HEK293 (cell line): ENCODE results near the gene KIF26B.

Source experiments
- CTCF ChIA-PET: fragments of 350-600 bp; formaldehyde crosslinking; extraction: SDS; loops from one replicate; lab custom pipeline; 2021; ENCODE audit warnings: antibody characterized with exemption; lab: Yijun Ruan, JAX
- POLR2A ChIA-PET: fragments of 300-600 bp; formaldehyde crosslinking; extraction: SDS; loops from one replicate; lab custom pipeline; 2020; ENCODE audit warnings: antibody characterized with exemption, inconsistent platforms; lab: Yijun Ruan, JAX
- H3K27ac ChIP-seq: fragments of 200-500 bp; sonication (Bioruptor generic); 2 replicates; pipeline ENCODE4 v1.5.1; 2014; ENCODE audit warnings: low read depth, low read length, control low read depth, inconsistent platforms; ENCODE audit errors: extremely low read depth
- H3K36me3 ChIP-seq, 2 experiments: fragments of 200-500 bp in 1 of 2; sonication (Bioruptor generic) in 1 of 2; 1 replicate in 1 of 2; 2 replicates in 1 of 2; pipeline ENCODE4 v1.5.1; 2014 to 2017; ENCODE audit warnings: inconsistent platforms in 2 of 2, low read length in 2 of 2; ENCODE audit not compliant: control insufficient read depth in 2 of 2, insufficient read depth in 1 of 2
- H3K4me1 ChIP-seq: fragments of 200-500 bp; sonication (Bioruptor generic); 2 replicates; pipeline ENCODE4 v1.5.1; 2014; ENCODE audit warnings: mild to moderate bottlenecking, low read length, inconsistent platforms; ENCODE audit not compliant: control insufficient read depth, insufficient read depth
- H3K4me3 ChIP-seq: 2 replicates; pipeline ENCODE4 v1.5.1; 2011; ENCODE audit warnings: low read depth, mild to moderate bottlenecking, control low read depth, low read length, moderate library complexity
- H3K9me3 ChIP-seq: fragments of 200-500 bp; sonication (Bioruptor generic); 2 replicates; pipeline ENCODE4 v1.5.1; 2014; ENCODE audit warnings: low read depth, low read length, inconsistent platforms; ENCODE audit not compliant: control insufficient read depth, insufficient read depth
- GFI1B ChIP-seq: fragments of 450-650 bp; formaldehyde crosslinking; IDR thresholded peaks from 2 replicates; pipeline ENCODE4 v1.5.1; 2016; ENCODE audit warnings: missing biosample characterization, missing genetic modification characterization
- ZBTB21 ChIP-seq: fragments of 450-650 bp; formaldehyde crosslinking; IDR thresholded peaks from 2 replicates; pipeline ENCODE4 v1.5.1; 2017; ENCODE audit warnings: missing biosample characterization, missing genetic modification characterization
- ZFP37 ChIP-seq: fragments of 450-650 bp; formaldehyde crosslinking; IDR thresholded peaks from 2 replicates; pipeline ENCODE4 v1.5.1; 2016; ENCODE audit warnings: missing biosample characterization, missing genetic modification characterization
- ZIC2 ChIP-seq: fragments of 450-650 bp; formaldehyde crosslinking; IDR thresholded peaks from 2 replicates; pipeline ENCODE4 v1.5.1; 2016; ENCODE audit warnings: missing biosample characterization, missing genetic modification characterization
- ZNF16 ChIP-seq: fragments of 450-650 bp; formaldehyde crosslinking; IDR thresholded peaks from 2 replicates; pipeline ENCODE4 v1.5.1; 2016; ENCODE audit warnings: low read depth, missing biosample characterization, missing genetic modification characterization
- ZNF214 ChIP-seq: fragments of 450-650 bp; formaldehyde crosslinking; IDR thresholded peaks from 2 replicates; pipeline ENCODE4 v1.5.1; 2017; ENCODE audit warnings: missing biosample characterization, mild to moderate bottlenecking, missing genetic modification characterization, borderline replicate concordance
- ZNF24 ChIP-seq: fragments of 450-650 bp; formaldehyde crosslinking; IDR thresholded peaks from 2 replicates; pipeline ENCODE4 v1.5.1; 2016; ENCODE audit warnings: missing biosample characterization, missing genetic modification characterization
- ZNF394 ChIP-seq: fragments of 450-650 bp; formaldehyde crosslinking; IDR thresholded peaks from 2 replicates; pipeline ENCODE4 v1.5.1; 2016; ENCODE audit warnings: missing biosample characterization, missing genetic modification characterization, mild to moderate bottlenecking, moderate library complexity, borderline replicate concordance
- ZNF510 ChIP-seq: fragments of 450-650 bp; formaldehyde crosslinking; IDR thresholded peaks from 2 replicates; pipeline ENCODE4 v1.5.1; 2018; ENCODE audit warnings: mild to moderate bottlenecking, missing genetic modification characterization, missing biosample characterization; ENCODE audit not compliant: insufficient replicate concordance
- ZNF530 ChIP-seq: fragments of 450-650 bp; formaldehyde crosslinking; IDR thresholded peaks from 2 replicates; pipeline ENCODE4 v1.5.1; 2016; ENCODE audit warnings: low read depth, missing biosample characterization, missing genetic modification characterization
- ZNF549 ChIP-seq: fragments of 450-650 bp; IDR thresholded peaks from 2 replicates; pipeline ENCODE4 v1.5.1; 2018; ENCODE audit warnings: missing biosample characterization, missing genetic modification characterization, mild to moderate bottlenecking, inconsistent platforms, moderate library complexity
- ZNF660 ChIP-seq: fragments of 450-650 bp; IDR thresholded peaks from 2 replicates; pipeline ENCODE4 v1.5.1; 2018; ENCODE audit warnings: missing biosample characterization, mild to moderate bottlenecking, missing genetic modification characterization
- ZNF768 ChIP-seq: fragments of 450-650 bp; formaldehyde crosslinking; IDR thresholded peaks from 2 replicates; pipeline ENCODE4 v1.5.1; 2018; ENCODE audit warnings: missing biosample characterization, mild to moderate bottlenecking, missing genetic modification characterization
- ZSCAN16 ChIP-seq: fragments of 450-650 bp; formaldehyde crosslinking; IDR thresholded peaks from 2 replicates; pipeline ENCODE4 v1.5.1; 2016; ENCODE audit warnings: missing biosample characterization, missing genetic modification characterization
- TF ChIP-seq, protein P1 (sequence below): fragments of 450-650 bp; formaldehyde crosslinking; IDR thresholded peaks from 2 replicates; pipeline ENCODE4 v1.5.1; 2016; ENCODE audit warnings: missing biosample characterization, missing genetic modification characterization, borderline replicate concordance
- TF ChIP-seq, protein P2 (sequence below): fragments of 450-650 bp; formaldehyde crosslinking; IDR thresholded peaks from 2 replicates; pipeline ENCODE4 v1.5.1; 2016; ENCODE audit warnings: missing biosample characterization, missing genetic modification characterization
- TF ChIP-seq, protein P3 (sequence below): fragments of 450-650 bp; formaldehyde crosslinking; IDR thresholded peaks from 2 replicates; pipeline ENCODE4 v1.5.1; 2016; ENCODE audit warnings: missing biosample characterization, missing genetic modification characterization
- TF ChIP-seq, protein P4 (sequence below): fragments of 450-650 bp; IDR thresholded peaks from 2 replicates; pipeline ENCODE4 v1.5.1; 2018; ENCODE audit warnings: missing biosample characterization, missing genetic modification characterization

The KIF26B gene

DNA sequence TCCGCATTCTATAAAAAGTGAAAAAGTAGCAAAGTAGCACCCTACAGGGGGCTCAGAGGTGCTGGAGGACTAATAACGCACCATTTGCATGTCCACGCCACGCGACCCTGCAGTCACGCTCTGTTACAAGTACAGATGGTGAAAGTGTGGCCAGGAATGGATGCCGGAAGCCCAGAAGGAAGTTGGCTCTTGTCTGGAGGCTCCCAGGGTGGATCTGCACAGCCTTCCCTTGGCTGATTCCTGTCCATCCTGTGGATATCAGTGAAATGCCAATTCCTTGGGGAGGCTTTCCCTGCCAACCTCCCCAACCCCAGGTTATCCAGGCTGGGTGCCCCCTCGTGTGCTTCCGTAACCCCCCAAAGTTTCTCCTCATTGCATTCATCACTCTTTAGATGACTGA, 396.8 kb downstream of the KIF26B start:
- CTCF ChIA-PET: interaction anchor here (0.7 kb wide), 1 partner anchor 83 kb away, joined by 3 read pairs; no protein-coding TSS in a partner anchor
- Histone ChIP-seq H3K9me3 (no peaks in the 10 kb centered on the region), H3K27ac (no peak overlapping the region), H3K4me1 (no peaks in the 10 kb centered on the region), H3K36me3 (no peaks in the 10 kb centered on the region), H3K4me3 (no peak overlapping the region)
- TF ChIP-seq ZFP37: no peak
- TF ChIP-seq, protein P1, sequence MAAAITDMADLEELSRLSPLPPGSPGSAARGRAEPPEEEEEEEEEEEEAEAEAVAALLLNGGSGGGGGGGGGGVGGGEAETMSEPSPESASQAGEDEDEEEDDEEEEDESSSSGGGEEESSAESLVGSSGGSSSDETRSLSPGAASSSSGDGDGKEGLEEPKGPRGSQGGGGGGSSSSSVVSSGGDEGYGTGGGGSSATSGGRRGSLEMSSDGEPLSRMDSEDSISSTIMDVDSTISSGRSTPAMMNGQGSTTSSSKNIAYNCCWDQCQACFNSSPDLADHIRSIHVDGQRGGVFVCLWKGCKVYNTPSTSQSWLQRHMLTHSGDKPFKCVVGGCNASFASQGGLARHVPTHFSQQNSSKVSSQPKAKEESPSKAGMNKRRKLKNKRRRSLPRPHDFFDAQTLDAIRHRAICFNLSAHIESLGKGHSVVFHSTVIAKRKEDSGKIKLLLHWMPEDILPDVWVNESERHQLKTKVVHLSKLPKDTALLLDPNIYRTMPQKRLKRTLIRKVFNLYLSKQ (tag by site-specific recombination): no peak
- TF ChIP-seq ZSCAN16 (tag by site-specific recombination): no peak
- no peak for TF ChIP-seq ZNF768 (tag by site-specific recombination)
- TF ChIP-seq ZNF394 (tag by site-specific recombination): no peak
- TF ChIP-seq ZNF24 (tag by site-specific recombination): no peak
- TF ChIP-seq ZNF530 (tag by site-specific recombination): no peak
- TF ChIP-seq ZNF549: no peak
- TF ChIP-seq, protein P2, sequence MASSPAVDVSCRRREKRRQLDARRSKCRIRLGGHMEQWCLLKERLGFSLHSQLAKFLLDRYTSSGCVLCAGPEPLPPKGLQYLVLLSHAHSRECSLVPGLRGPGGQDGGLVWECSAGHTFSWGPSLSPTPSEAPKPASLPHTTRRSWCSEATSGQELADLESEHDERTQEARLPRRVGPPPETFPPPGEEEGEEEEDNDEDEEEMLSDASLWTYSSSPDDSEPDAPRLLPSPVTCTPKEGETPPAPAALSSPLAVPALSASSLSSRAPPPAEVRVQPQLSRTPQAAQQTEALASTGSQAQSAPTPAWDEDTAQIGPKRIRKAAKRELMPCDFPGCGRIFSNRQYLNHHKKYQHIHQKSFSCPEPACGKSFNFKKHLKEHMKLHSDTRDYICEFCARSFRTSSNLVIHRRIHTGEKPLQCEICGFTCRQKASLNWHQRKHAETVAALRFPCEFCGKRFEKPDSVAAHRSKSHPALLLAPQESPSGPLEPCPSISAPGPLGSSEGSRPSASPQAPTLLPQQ (tag by site-specific recombination): no peak
- POLR2A ChIA-PET: no interaction called here

DNA sequence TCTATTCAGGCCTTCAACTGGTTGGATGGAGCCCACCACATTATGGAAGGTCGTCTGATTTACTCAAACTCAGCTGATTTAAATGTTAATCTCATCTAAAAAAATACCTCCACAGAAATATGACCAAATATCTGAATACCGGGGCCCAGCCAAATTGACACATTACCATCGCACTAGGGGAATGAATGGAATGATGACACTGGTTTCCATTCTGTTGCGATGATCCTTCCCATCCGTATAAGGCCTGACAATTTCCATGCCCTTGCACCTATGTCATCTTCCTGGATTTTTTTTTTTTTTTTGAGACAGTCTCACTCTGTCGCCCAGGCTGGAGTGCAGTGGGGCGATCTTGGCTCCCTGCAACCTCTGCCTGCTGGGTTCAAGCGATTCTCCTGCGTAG, 397.5 kb downstream of the KIF26B start:
- CTCF ChIA-PET: interaction anchor here (0.7 kb wide), 1 partner anchor 82 kb away, joined by 3 read pairs; no protein-coding TSS in a partner anchor
- no peak for TF ChIP-seq ZNF214 (tag by site-specific recombination)
- no peak for TF ChIP-seq ZNF510 (tag by site-specific recombination)
- TF ChIP-seq ZNF660 (tag by site-specific recombination): no peak
- TF ChIP-seq, protein P3, sequence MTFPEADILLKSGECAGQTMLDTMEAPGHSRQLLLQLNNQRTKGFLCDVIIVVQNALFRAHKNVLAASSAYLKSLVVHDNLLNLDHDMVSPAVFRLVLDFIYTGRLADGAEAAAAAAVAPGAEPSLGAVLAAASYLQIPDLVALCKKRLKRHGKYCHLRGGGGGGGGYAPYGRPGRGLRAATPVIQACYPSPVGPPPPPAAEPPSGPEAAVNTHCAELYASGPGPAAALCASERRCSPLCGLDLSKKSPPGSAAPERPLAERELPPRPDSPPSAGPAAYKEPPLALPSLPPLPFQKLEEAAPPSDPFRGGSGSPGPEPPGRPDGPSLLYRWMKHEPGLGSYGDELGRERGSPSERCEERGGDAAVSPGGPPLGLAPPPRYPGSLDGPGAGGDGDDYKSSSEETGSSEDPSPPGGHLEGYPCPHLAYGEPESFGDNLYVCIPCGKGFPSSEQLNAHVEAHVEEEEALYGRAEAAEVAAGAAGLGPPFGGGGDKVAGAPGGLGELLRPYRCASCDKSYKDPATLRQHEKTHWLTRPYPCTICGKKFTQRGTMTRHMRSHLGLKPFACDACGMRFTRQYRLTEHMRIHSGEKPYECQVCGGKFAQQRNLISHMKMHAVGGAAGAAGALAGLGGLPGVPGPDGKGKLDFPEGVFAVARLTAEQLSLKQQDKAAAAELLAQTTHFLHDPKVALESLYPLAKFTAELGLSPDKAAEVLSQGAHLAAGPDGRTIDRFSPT (tag by site-specific recombination): no peak
- TF ChIP-seq ZIC2 (tag by site-specific recombination): no peak
- no peak for TF ChIP-seq ZBTB21 (tag by site-specific recombination)
- TF ChIP-seq, all 188 proteins: peak for 0
- Histone ChIP-seq H3K9me3 (no peaks in the 10 kb centered on the region), H3K27ac (no peak overlapping the region), H3K4me3 (no peak overlapping the region), H3K4me1 (no peaks in the 10 kb centered on the region), H3K36me3 (no peaks in the 10 kb centered on the region)
- POLR2A ChIA-PET: no interaction called here

- CTCF ChIA-PET: no interaction called here
- no peaks in the 10 kb centered on the region for H3K36me3 ChIP-seq
- TF ChIP-seq, protein P4, sequence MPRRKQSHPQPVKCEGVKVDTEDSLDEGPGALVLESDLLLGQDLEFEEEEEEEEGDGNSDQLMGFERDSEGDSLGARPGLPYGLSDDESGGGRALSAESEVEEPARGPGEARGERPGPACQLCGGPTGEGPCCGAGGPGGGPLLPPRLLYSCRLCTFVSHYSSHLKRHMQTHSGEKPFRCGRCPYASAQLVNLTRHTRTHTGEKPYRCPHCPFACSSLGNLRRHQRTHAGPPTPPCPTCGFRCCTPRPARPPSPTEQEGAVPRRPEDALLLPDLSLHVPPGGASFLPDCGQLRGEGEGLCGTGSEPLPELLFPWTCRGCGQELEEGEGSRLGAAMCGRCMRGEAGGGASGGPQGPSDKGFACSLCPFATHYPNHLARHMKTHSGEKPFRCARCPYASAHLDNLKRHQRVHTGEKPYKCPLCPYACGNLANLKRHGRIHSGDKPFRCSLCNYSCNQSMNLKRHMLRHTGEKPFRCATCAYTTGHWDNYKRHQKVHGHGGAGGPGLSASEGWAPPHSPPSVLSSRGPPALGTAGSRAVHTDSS: peak; percentile 88
- TF ChIP-seq GFI1B (tag by site-specific recombination) (no peak), ZNF16 (no peak)
- TF ChIP-seq, all 188 proteins: peak for 1
- POLR2A ChIA-PET: no interaction called here
- no peak overlapping the region for H3K27ac ChIP-seq
- no peaks in the 10 kb centered on the region for H3K9me3 ChIP-seq
- no peak overlapping the region for H3K4me3 ChIP-seq
- no peaks in the 10 kb centered on the region for H3K4me1 ChIP-seq
Observed at GRCh38 chr1:245556057-245556456, 401.3 kb downstream of the KIF26B start.
